Spinal cord (tissue), 10 donors: Measurements from ENCODE around the gene ATP8B1. TPM values are rescaled to one million over a fixed set of nuclear protein-coding genes. Genes with fewer than 3 reads are reported as not detected.
"Not testable (repeated sequence)": the region's sequence is repeated elsewhere in the genome, so short reads cannot be mapped to it uniquely, and the experiment has no call there.

Experiments used
- DNase-seq, 6 donors: peaks; one replicate each; pipeline versions ENCODE4 v3.0.0 to v3.0.0-alpha.2; 2013 to 2015; ENCODE audit warnings: low spot score in 6 of 6, low read depth in 4 of 6
- H3K27ac ChIP-seq: one replicate; pipeline ENCODE4 v1.5.1; 2013; ENCODE audit warnings: low read depth, low read length, control low read depth
- H3K27me3 ChIP-seq: one replicate; pipeline ENCODE4 v1.6.1; 2013; ENCODE audit warnings: low read length; ENCODE audit not compliant: control insufficient read depth, insufficient read depth
- H3K36me3 ChIP-seq: one replicate; pipeline ENCODE4 v1.6.1; 2013; ENCODE audit warnings: low read length; ENCODE audit not compliant: control insufficient read depth, insufficient read depth
- H3K4me1 ChIP-seq: one replicate; pipeline ENCODE4 v1.6.1; 2013; ENCODE audit warnings: low read length; ENCODE audit not compliant: control insufficient read depth, insufficient read depth
- H3K4me3 ChIP-seq: one replicate; pipeline ENCODE4 v1.5.1; 2013; ENCODE audit warnings: low read depth, low read length, control low read depth
- H3K9me3 ChIP-seq: one replicate; pipeline ENCODE4 v1.6.1; 2013; ENCODE audit warnings: low read length; ENCODE audit not compliant: control insufficient read depth, insufficient read depth
- WGBS: methylation state at CpG from one replicate; pipeline ENCODE4 v1.1.5; 2013; ENCODE audit warnings: missing lambda C conversion rate; ENCODE audit not compliant: insufficient coverage; 5-methylcytosine and 5-hydroxymethylcytosine counted together
- polyA plus RNA-seq, 2 donors: library from polyadenylated mRNA; unstranded; fragments of 120-200 nt; gene quantifications; one replicate each; pipeline ENCODE4 v1.2.1, GENCODE V29; 2013; ENCODE audit not compliant: insufficient read length in 2 of 2
- total RNA-seq, 2 donors: library from RNA; depleted of rRNA in 1 of 2; stranded (reverse); fragments of 120-200 nt in 1 of 2; fragments of >200 nt in 1 of 2; gene quantifications; one replicate each; pipeline versions ENCODE4 v1.2.3 to v1.2.4, GENCODE V29; 2013 to 2014
- donor health status: healthy.

Gene ATP8B1
- total and polyA plus RNA-seq, 4 donors, result 1.7 to 14.4 (median 7.7) TPM

- not testable (repeated sequence) for H3K9me3 ChIP-seq, H3K4me1 ChIP-seq, H3K36me3 ChIP-seq, H3K27ac ChIP-seq, DNase-seq, H3K27me3 ChIP-seq, H3K4me3 ChIP-seq
- 90% methylated on average over 2 of the region's 2 CpGs for WGBS
These were observed 17.5 kb upstream of the ATP8B1 start for GRCh38 chr18:57820583-57820982.

- H3K4me1 ChIP-seq, result peaks cover 3% of the 10 kb centered on the region
- no peak overlapping the region for H3K27ac ChIP-seq
- 78% methylated on average over 3 of the region's 10 CpGs for WGBS
- H3K9me3 ChIP-seq, result no peaks in the 10 kb centered on the region
- H3K4me3 ChIP-seq, result no peak overlapping the region
- peak in 1 of 6 donors; percentile 59 for DNase-seq
- no peaks in the 10 kb centered on the region for H3K27me3 ChIP-seq
- no peaks in the 10 kb centered on the region for H3K36me3 ChIP-seq
These were observed 16.8 kb upstream of the ATP8B1 start for GRCh38 chr18:57819671-57820460.

GRCh38 chr18:57819119-57819518 lies 16.0 kb upstream of the ATP8B1 start:
- Histone ChIP-seq H3K4me3 (no peak overlapping the region), H3K4me1 (peaks cover 3% of the 10 kb centered on the region), H3K36me3 (no peaks in the 10 kb centered on the region), H3K27me3 (no peaks in the 10 kb centered on the region), H3K9me3 (no peaks in the 10 kb centered on the region), H3K27ac (no peak overlapping the region)
- 100% methylated on average over 1 of the region's 3 CpGs for WGBS
- DNase-seq, result no peak

GRCh38 chr18:57816208-57816954 lies 13.3 kb upstream of the ATP8B1 start:
- Histone ChIP-seq H3K27ac (no peak overlapping the region), H3K4me1 (no peaks in the 10 kb centered on the region), H3K9me3 (peaks cover 2% of the 10 kb centered on the region), H3K4me3 (no peak overlapping the region), H3K27me3 (no peaks in the 10 kb centered on the region), H3K36me3 (no peaks in the 10 kb centered on the region)
- WGBS, result 77% methylated on average over 8 of the region's 10 CpGs
- DNase-seq, result no peak

- no peak overlapping the region for H3K4me3 ChIP-seq
- H3K36me3 ChIP-seq, result no peaks in the 10 kb centered on the region
- DNase-seq, result no peak
- no CpG with 5 or more reads among the region's 2 CpGs for WGBS
- no peaks in the 10 kb centered on the region for H3K4me1 ChIP-seq
- no peaks in the 10 kb centered on the region for H3K27me3 ChIP-seq
- H3K9me3 ChIP-seq, result peaks cover 2% of the 10 kb centered on the region
- no peak overlapping the region for H3K27ac ChIP-seq
These were observed 11.4 kb upstream of the ATP8B1 start for GRCh38 chr18:57814555-57814954.

- Histone ChIP-seq H3K4me1 (no peaks in the 10 kb centered on the region), H3K27me3 (no peaks in the 10 kb centered on the region), H3K27ac (no peak overlapping the region), H3K36me3 (no peaks in the 10 kb centered on the region), H3K4me3 (no peak overlapping the region), H3K9me3 (peaks cover 2% of the 10 kb centered on the region)
- DNase-seq, result no peak
These were observed 10.1 kb upstream of the ATP8B1 start for GRCh38 chr18:57813245-57813644.

GRCh38 chr18:57812126-57812477 lies 9.0 kb upstream of the ATP8B1 start:
- H3K36me3 ChIP-seq, result no peaks in the 10 kb centered on the region
- no peak overlapping the region for H3K4me3 ChIP-seq
- H3K27ac ChIP-seq, result no peak overlapping the region
- peaks cover 2% of the 10 kb centered on the region for H3K9me3 ChIP-seq
- H3K4me1 ChIP-seq, result no peaks in the 10 kb centered on the region
- DNase-seq, result no peak
- H3K27me3 ChIP-seq, result no peaks in the 10 kb centered on the region

- Histone ChIP-seq H3K27me3 (no peaks in the 10 kb centered on the region), H3K9me3 (peaks cover 2% of the 10 kb centered on the region), H3K27ac (no peak overlapping the region), H3K36me3 (no peaks in the 10 kb centered on the region), H3K4me3 (no peak overlapping the region), H3K4me1 (no peaks in the 10 kb centered on the region)
- no peak for DNase-seq
- 80% methylated on average over 1 of the region's 4 CpGs for WGBS
These were observed 8.5 kb upstream of the ATP8B1 start for GRCh38 chr18:57811477-57812125.

- DNase-seq, result no peak
- no peak overlapping the region for H3K27ac ChIP-seq
These were observed 6.1 kb upstream of the ATP8B1 start for GRCh38 chr18:57809190-57809589.

More at GRCh38 chr18:57809190-57809589, 6.1 kb upstream of the ATP8B1 start:
- H3K9me3 ChIP-seq, result peaks cover 2% of the 10 kb centered on the region
- no peak overlapping the region for H3K4me3 ChIP-seq
- H3K27me3 ChIP-seq, result peaks cover 6% of the 10 kb centered on the region
- no peaks in the 10 kb centered on the region for H3K4me1 ChIP-seq
- no peaks in the 10 kb centered on the region for H3K36me3 ChIP-seq
